Measurements from ENCODE around the gene USP3.

DNA sequence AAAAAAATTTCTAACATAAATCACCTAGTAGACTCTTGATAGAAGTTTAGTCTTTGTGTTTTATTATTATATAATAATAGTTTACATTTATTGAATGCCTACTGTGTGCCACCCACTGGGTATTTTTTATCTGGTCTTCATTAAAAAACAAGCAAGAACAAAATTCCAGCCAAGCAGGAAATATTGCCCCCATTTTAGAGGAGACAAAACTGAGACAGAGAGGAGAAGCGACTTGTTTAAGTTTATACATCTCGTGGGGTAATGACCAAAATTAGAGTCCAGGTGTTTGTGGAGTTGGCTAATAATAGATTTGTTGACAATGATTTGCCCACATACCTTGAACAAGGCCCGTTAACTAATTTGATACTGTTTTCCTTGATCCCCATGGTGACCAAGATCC, 59.7 kb downstream of the USP3 start:
- TF ChIP-seq, protein P1, sequence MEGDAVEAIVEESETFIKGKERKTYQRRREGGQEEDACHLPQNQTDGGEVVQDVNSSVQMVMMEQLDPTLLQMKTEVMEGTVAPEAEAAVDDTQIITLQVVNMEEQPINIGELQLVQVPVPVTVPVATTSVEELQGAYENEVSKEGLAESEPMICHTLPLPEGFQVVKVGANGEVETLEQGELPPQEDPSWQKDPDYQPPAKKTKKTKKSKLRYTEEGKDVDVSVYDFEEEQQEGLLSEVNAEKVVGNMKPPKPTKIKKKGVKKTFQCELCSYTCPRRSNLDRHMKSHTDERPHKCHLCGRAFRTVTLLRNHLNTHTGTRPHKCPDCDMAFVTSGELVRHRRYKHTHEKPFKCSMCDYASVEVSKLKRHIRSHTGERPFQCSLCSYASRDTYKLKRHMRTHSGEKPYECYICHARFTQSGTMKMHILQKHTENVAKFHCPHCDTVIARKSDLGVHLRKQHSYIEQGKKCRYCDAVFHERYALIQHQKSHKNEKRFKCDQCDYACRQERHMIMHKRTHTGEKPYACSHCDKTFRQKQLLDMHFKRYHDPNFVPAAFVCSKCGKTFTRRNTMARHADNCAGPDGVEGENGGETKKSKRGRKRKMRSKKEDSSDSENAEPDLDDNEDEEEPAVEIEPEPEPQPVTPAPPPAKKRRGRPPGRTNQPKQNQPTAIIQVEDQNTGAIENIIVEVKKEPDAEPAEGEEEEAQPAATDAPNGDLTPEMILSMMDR (conservative IDR thresholded peaks at IDR 0.05; ENCODE audit: low read depth, low read length) = no peak
- TF ChIP-seq POLR2A (IDR thresholded peaks at IDR 0.05; ENCODE audit: low read depth, low read length) (no peak), MAZ (IDR thresholded peaks at IDR 0.05; ENCODE audit: borderline replicate concordance, low read depth, low read length) (no peak), MXI1 (IDR thresholded peaks at IDR 0.05; ENCODE audit: borderline replicate concordance, low read depth, low read length) (no peak), RFX5 (IDR thresholded peaks at IDR 0.05; ENCODE audit: low read depth, low read length) (no peak)
- TF ChIP-seq, protein P2, sequence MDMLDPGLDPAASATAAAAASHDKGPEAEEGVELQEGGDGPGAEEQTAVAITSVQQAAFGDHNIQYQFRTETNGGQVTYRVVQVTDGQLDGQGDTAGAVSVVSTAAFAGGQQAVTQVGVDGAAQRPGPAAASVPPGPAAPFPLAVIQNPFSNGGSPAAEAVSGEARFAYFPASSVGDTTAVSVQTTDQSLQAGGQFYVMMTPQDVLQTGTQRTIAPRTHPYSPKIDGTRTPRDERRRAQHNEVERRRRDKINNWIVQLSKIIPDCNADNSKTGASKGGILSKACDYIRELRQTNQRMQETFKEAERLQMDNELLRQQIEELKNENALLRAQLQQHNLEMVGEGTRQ (IDR thresholded peaks at IDR 0.05; ENCODE audit: low read depth, low read length) = no peak
